Uterus (tissue), 2 donors: ENCODE data around the gene INKA1.

Experiments used
- POLR2A ChIP-seq, 2 donors: fragments of 450-650 bp; IDR thresholded peaks; one replicate each; pipeline ENCODE4 v1.6.1; 2016; ENCODE audit warnings: antibody characterized with exemption in 2 of 2, mild to moderate bottlenecking in 1 of 2, moderate library complexity in 1 of 2
- TF ChIP-seq, protein P1 (sequence below), 4 experiments: fragments of 200-600 bp in 2 of 4; fragments of 450-650 bp in 2 of 4; sonication (generic) in 2 of 4; IDR thresholded peaks; one replicate each; pipeline ENCODE4 v1.5.1; 2016 to 2019; ENCODE audit warnings: antibody characterized with exemption in 4 of 4, mild to moderate bottlenecking in 2 of 4, moderate library complexity in 1 of 4

DNA sequence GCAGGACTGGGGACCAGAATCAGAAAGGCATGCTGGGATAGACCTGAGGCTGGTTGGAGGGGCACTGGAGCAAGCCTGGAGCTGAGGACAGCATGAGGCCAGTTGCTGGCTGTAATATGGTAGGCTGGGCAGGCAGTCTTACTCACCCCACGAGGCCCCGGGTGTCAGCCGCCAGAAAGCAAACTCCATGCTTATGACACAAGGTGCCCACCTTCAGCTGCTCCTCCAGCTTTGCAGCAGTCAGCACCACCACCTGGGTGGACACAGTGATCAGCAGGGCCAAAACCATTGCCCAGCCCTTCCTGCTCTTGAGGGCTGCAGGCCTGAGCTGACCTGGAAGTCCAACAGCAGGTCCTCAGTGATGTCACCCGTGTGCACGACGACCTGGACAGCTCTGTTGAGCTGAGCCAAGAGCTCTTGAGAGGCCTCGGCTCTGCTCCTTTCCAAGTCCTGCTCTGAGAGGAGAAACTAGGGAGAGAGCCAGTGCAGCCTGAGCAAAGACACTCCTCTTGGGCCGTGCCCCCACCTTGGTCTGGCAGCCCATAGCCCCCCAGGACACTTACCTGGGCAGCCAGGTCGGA lies 9.9 kb downstream of the INKA1 start:
- TF ChIP-seq POLR2A (IDR thresholded peaks at IDR 0.05) = no peak
- TF ChIP-seq, protein P1, sequence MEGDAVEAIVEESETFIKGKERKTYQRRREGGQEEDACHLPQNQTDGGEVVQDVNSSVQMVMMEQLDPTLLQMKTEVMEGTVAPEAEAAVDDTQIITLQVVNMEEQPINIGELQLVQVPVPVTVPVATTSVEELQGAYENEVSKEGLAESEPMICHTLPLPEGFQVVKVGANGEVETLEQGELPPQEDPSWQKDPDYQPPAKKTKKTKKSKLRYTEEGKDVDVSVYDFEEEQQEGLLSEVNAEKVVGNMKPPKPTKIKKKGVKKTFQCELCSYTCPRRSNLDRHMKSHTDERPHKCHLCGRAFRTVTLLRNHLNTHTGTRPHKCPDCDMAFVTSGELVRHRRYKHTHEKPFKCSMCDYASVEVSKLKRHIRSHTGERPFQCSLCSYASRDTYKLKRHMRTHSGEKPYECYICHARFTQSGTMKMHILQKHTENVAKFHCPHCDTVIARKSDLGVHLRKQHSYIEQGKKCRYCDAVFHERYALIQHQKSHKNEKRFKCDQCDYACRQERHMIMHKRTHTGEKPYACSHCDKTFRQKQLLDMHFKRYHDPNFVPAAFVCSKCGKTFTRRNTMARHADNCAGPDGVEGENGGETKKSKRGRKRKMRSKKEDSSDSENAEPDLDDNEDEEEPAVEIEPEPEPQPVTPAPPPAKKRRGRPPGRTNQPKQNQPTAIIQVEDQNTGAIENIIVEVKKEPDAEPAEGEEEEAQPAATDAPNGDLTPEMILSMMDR (IDR thresholded peaks at IDR 0.05) = no peak
